HepG2 (cell line): ENCODE results near the gene SMAD1. TPM values are rescaled to one million over a fixed set of nuclear protein-coding genes. Genes with fewer than 3 reads are reported as not detected.

Experiments used
- ATAC-seq: fragments of 200-7000 bp; cut with Tn5 transposase; 3 replicates; pipeline ENCODE4 v1.9.1; 2020; ENCODE audit warnings: mild to moderate bottlenecking, moderate library complexity
- BruUV-seq: library from RNA; stranded (reverse); fragments of 400-500 nt; replicated peaks from 2 replicates; lab custom pipeline; 2021; lab: Mats Ljungman, UMichigan
- CTCF ChIA-PET: fragments of 300-600 bp; formaldehyde crosslinking; extraction: SDS; loops from one replicate; lab custom pipeline; 2021; ENCODE audit warnings: low total read pairs, inconsistent platforms, low intra/inter-chr PET ratio; lab: Yijun Ruan, JAX
- POLR2A ChIA-PET: fragments of 350-600 bp; sonication (Branson Sonifier 250); formaldehyde crosslinking; loops from one replicate; lab custom pipeline; 2020; ENCODE audit warnings: antibody characterized with exemption, inconsistent platforms; lab: Yijun Ruan, JAX
- DNase-seq: peaks from one replicate; pipeline ENCODE4 v3.0.0-alpha.2; 2015; ENCODE audit warnings: low spot score
- FAIRE-seq: peaks from 3 replicates; lab custom pipeline; 2011; peaks lifted over from hg19 to GRCh38; lab: Jason Lieb, UNC
- H2AFZ ChIP-seq: one replicate; pipeline ENCODE4 v1.6.1; 2011; ENCODE audit warnings: low read length, inconsistent platforms
- H3K27ac ChIP-seq: fragments of 300-600 bp; 3 replicates; pipeline ENCODE4 v1.8.0; 2011; ENCODE audit warnings: mixed run types, mild to moderate bottlenecking, mixed read lengths, low read length, inconsistent platforms; ENCODE audit not compliant: insufficient read depth; ENCODE audit errors: extremely low read length
- H3K27me3 ChIP-seq, 2 experiments: fragments of 200-600 bp in 1 of 2; 2 replicates in 1 of 2; 3 replicates in 1 of 2; pipeline versions ENCODE4 v1.6.0 to v1.8.0; 2011; ENCODE audit warnings: low read length in 2 of 2, mild to moderate bottlenecking in 2 of 2, moderate library complexity in 2 of 2, inconsistent platforms in 1 of 2; ENCODE audit not compliant: insufficient read depth in 2 of 2, control insufficient read depth in 1 of 2
- H3K36me3 ChIP-seq, 2 experiments: fragments of 200-600 bp in 1 of 2; replicated peaks in 1 of 2; 2 replicates in 1 of 2; 3 replicates in 1 of 2; pipeline versions ENCODE4 v1.5.1 to v1.8.0; 2011; ENCODE audit warnings: low read length in 2 of 2, inconsistent platforms in 1 of 2; ENCODE audit not compliant: insufficient read depth in 2 of 2, control insufficient read depth in 1 of 2
- H3K4me1 ChIP-seq: 2 replicates; pipeline ENCODE4 v1.5.1; 2012; ENCODE audit warnings: low read length, inconsistent platforms; ENCODE audit not compliant: insufficient read depth
- H3K4me2 ChIP-seq: 2 replicates; pipeline ENCODE4 v1.6.0; 2011; ENCODE audit warnings: low read depth, low read length, inconsistent platforms
- H3K4me3 ChIP-seq, 3 experiments: fragments of 200-600 bp in 1 of 3; sonication (generic), shearing (Covaris generic) in 1 of 3; replicated peaks in 1 of 3; 2 replicates each; pipeline ENCODE4 v1.5.1; 2011 to 2016; ENCODE audit warnings: low read length in 3 of 3, inconsistent platforms in 2 of 3, low read depth in 2 of 3, mild to moderate bottlenecking in 2 of 3, control low read depth in 1 of 3, mixed read lengths in 1 of 3; ENCODE audit not compliant: insufficient read depth in 1 of 3
- H3K79me2 ChIP-seq: one replicate; pipeline ENCODE4 v1.6.1; 2011; ENCODE audit warnings: low read length, inconsistent platforms; ENCODE audit not compliant: insufficient read depth
- H3K9ac ChIP-seq: 2 replicates; pipeline ENCODE4 v1.6.0; 2011; ENCODE audit warnings: mild to moderate bottlenecking, low read depth, low read length, inconsistent platforms; ENCODE audit not compliant: insufficient read depth
- H3K9me3 ChIP-seq: 2 replicates; pipeline ENCODE4 v1.5.1; 2012; ENCODE audit warnings: mild to moderate bottlenecking, low read length
- H4K20me1 ChIP-seq: 2 replicates; pipeline ENCODE4 v1.6.0; 2011; ENCODE audit warnings: inconsistent platforms, mild to moderate bottlenecking, low read length, moderate library complexity; ENCODE audit not compliant: insufficient read depth
- EEA1 ChIP-seq: sonication (generic); formaldehyde crosslinking; IDR thresholded peaks from 2 replicates; pipeline ENCODE4 v1.5.1; 2020; ENCODE audit warnings: mild to moderate bottlenecking, missing genetic modification reagents, borderline replicate concordance
- HCFC1 ChIP-seq: fragments of 150-350 bp; IDR thresholded peaks from 2 replicates; pipeline ENCODE4 v1.6.1; 2014; ENCODE audit warnings: low read depth, low read length
- KMT2B ChIP-seq: IDR thresholded peaks from 2 replicates; pipeline ENCODE4 v1.6.1; 2016; ENCODE audit warnings: missing genetic modification reagents, missing compliant biosample characterization
- MIER3 ChIP-seq: IDR thresholded peaks from 2 replicates; pipeline ENCODE4 v1.6.1; 2016; ENCODE audit warnings: missing compliant biosample characterization, borderline replicate concordance
- MLXIP ChIP-seq: sonication (generic); formaldehyde crosslinking; IDR thresholded peaks from 2 replicates; pipeline ENCODE4 v1.9.0; 2021; ENCODE audit warnings: missing genetic modification reagents, borderline replicate concordance
- NONO ChIP-seq, 2 experiments: fragments of 450-650 bp in 1 of 2; sonication (generic) in 1 of 2; formaldehyde crosslinking in 1 of 2; IDR thresholded peaks in 1 of 2; conservative IDR thresholded peaks in 1 of 2; 2 replicates each; pipeline versions ENCODE4 v1.6.1 to v1.8.0; 2017 to 2022; ENCODE audit warnings: mild to moderate bottlenecking in 1 of 2, missing genetic modification reagents in 1 of 2, moderate library complexity in 1 of 2
- NR2F1 ChIP-seq, 2 experiments: fragments of 450-650 bp in 1 of 2; formaldehyde crosslinking in 1 of 2; IDR thresholded peaks; 2 replicates each; pipeline versions ENCODE4 v1.5.0 to v1.6.1; 2016 to 2020; ENCODE audit warnings: mild to moderate bottlenecking in 1 of 2, missing compliant biosample characterization in 1 of 2, missing genetic modification reagents in 1 of 2, moderate library complexity in 1 of 2
- RNF219 ChIP-seq: sonication (generic); formaldehyde crosslinking; IDR thresholded peaks from 2 replicates; pipeline ENCODE4 v1.5.0; 2020; ENCODE audit warnings: mild to moderate bottlenecking, missing genetic modification reagents
- SP1 ChIP-seq, 2 experiments: fragments of 450-650 bp in 1 of 2; sonication (generic) in 1 of 2; formaldehyde crosslinking in 1 of 2; IDR thresholded peaks; 2 replicates each; pipeline versions ENCODE4 v1.4.0 to v1.6.1; 2016 to 2020; ENCODE audit warnings: missing genetic modification reagents in 1 of 2
- TERF1 ChIP-seq: sonication (generic); formaldehyde crosslinking; IDR thresholded peaks from 2 replicates; pipeline ENCODE4 v1.8.0; 2022; ENCODE audit warnings: mild to moderate bottlenecking, missing genetic modification reagents, moderate library complexity
- ZFP37 ChIP-seq: sonication (generic); formaldehyde crosslinking; IDR thresholded peaks from 2 replicates; pipeline ENCODE4 v1.4.0; 2020; ENCODE audit warnings: missing genetic modification reagents, borderline replicate concordance
- ZFP82 ChIP-seq: sonication (generic); formaldehyde crosslinking; IDR thresholded peaks from 2 replicates; pipeline ENCODE4 v1.5.1; 2020; ENCODE audit warnings: mild to moderate bottlenecking, missing genetic modification reagents, borderline replicate concordance
- WGBS: methylation state at CpG from one replicate; pipeline ENCODE4 v1.1.6; 2017; ENCODE audit warnings: low lambda C conversion rate; 5-methylcytosine and 5-hydroxymethylcytosine counted together
- in situ Hi-C: cut with HindIII; loops from 2 replicates; pipeline ENCODE4 v1.10.0; 2017; ENCODE audit warnings: low pct_unique_long_range_greater_than_20kb; ENCODE audit not compliant: extremely low pct_ligation_motif_present
- intact Hi-C: fragments of 100-400 bp; cut with micrococcal nuclease; formaldehyde crosslinking; loops from one replicate; pipeline ENCODE4 v1.10.0; 2022; ENCODE audit not compliant: unreplicated experiment
- polyA plus RNA-seq, 8 experiments: library from polyadenylated mRNA; depleted of rRNA in 3 of 8; stranded (reverse) in 7 of 8; unstranded in 1 of 8; fragments of >200 nt; fragmentation: Illumina TruSeq in 4 of 8; extraction: Trizol in 4 of 8; gene quantifications; 2 replicates each; pipeline versions ENCODE4 v1.2.1 to v1.2.3, GENCODE V29; 2011 to 2016; ENCODE audit warnings: low read depth in 4 of 8, missing spikeins in 1 of 8, mixed read lengths in 1 of 8; ENCODE audit not compliant: insufficient read depth in 1 of 8
- total RNA-seq, 5 experiments: library from RNA; depleted of rRNA; stranded (reverse); fragments of >200 nt; fragmentation: Illumina TruSeq; extraction: Trizol; gene quantifications; 2 replicates each; pipeline ENCODE4 v1.2.3, GENCODE V29; 2016; ENCODE audit warnings: low read depth in 1 of 5

Gene SMAD1
- total and polyA plus RNA-seq, 2 of the 13 experiments (the other 11 are each of a cell fraction or from before 2014, with no cell fraction given): 12.7 to 16.6 TPM

GRCh38 chr4:145490361-145490760 lies 8.7 kb downstream of the SMAD1 start:
- Histone ChIP-seq H3K27ac (no peak overlapping the region), H3K4me2 (no peak overlapping the region), H3K27me3 (no peaks in the 10 kb centered on the region), H3K36me3 (no peaks in the 10 kb centered on the region), H2AFZ (no peak overlapping the region), H3K9me3 (no peaks in the 10 kb centered on the region), H4K20me1 (no peaks in the 10 kb centered on the region), H3K4me1 (peaks cover 21% of the 10 kb centered on the region), H3K4me3 (no peak overlapping the region)
- no peak for DNase-seq
- 50% methylated on average over 1 of the region's 1 CpG for WGBS
- intact Hi-C loops: no loop called here
- no peak for ATAC-seq
- in situ Hi-C loops: no loop called here
- CTCF ChIA-PET: no interaction called here
- FAIRE-seq: no peak
- TF ChIP-seq NR2F1 (CRISPR knock-in tag; IDR thresholded peaks at IDR 0.05) (no peak), TERF1 (CRISPR knock-in tag) (no peak), KMT2B (CRISPR knock-in tag) (no peak), EEA1 (CRISPR knock-in tag) (no peak), ZFP82 (CRISPR knock-in tag) (no peak)
- TF ChIP-seq, all 625 proteins: peak for 0
- no peak overlapping the region for H3K9ac ChIP-seq
- BruUV-seq: no TSS peak
- POLR2A ChIA-PET: no interaction called here
- peaks cover 27% of the 10 kb centered on the region for H3K79me2 ChIP-seq

GRCh38 chr4:145490796-145491195 lies 9.1 kb downstream of the SMAD1 start:
- no peak overlapping the region for H3K27ac ChIP-seq
- H3K36me3 ChIP-seq: no peaks in the 10 kb centered on the region
- ChIA-PET CTCF (no interaction called here), POLR2A (no interaction called here)
- DNase-seq (no peak), FAIRE-seq (no peak), ATAC-seq (no peak)
- H3K9ac ChIP-seq: no peak overlapping the region
- H3K4me1 ChIP-seq: peaks cover 18% of the 10 kb centered on the region
- no TSS peak for BruUV-seq
- no peak overlapping the region for H3K4me2 ChIP-seq
- H3K9me3 ChIP-seq: no peaks in the 10 kb centered on the region
- no peaks in the 10 kb centered on the region for H3K27me3 ChIP-seq
- H3K4me3 ChIP-seq: no peak overlapping the region
- in situ Hi-C loops: no loop called here
- 97% methylated on average over 1 of the region's 1 CpG for WGBS
- no peak overlapping the region for H2AFZ ChIP-seq
- H4K20me1 ChIP-seq: no peaks in the 10 kb centered on the region
- H3K79me2 ChIP-seq: peaks cover 23% of the 10 kb centered on the region
- intact Hi-C loops: no loop called here
- TF ChIP-seq HCFC1 (no peak), NONO (IDR thresholded peaks at IDR 0.05) (no peak), NONO (CRISPR knock-in tag; conservative IDR thresholded peaks at IDR 0.05) (no peak), SP1 (IDR thresholded peaks at IDR 0.05) (no peak), SP1 (CRISPR knock-in tag; IDR thresholded peaks at IDR 0.05) (no peak), MLXIP (CRISPR knock-in tag) (no peak), MIER3 (no peak), ZFP37 (CRISPR knock-in tag) (no peak), RNF219 (CRISPR knock-in tag) (no peak)
